OCI-LY7 (cell line): ENCODE results near the gene YAF2.

Experiments
- CTCF ChIP-seq: fragments of 200-600 bp; sonication (generic); conservative IDR thresholded peaks from 2 replicates; pipeline ENCODE4 v1.5.1; 2014; ENCODE audit warnings: mild to moderate bottlenecking, antibody characterized with exemption, low read length, moderate library complexity, mixed read lengths
- EZH2phosphoT487 ChIP-seq: fragments of 200-600 bp; sonication (generic); IDR thresholded peaks from 2 replicates; pipeline ENCODE4 v1.6.1; 2018; ENCODE audit warnings: low read depth, borderline replicate concordance, mild to moderate bottlenecking, mixed run types, antibody characterized with exemption, low read length, moderate library complexity, mixed read lengths

- no peak for TF ChIP-seq CTCF
- TF ChIP-seq EZH2phosphoT487 = no peak
Observed at GRCh38 chr12:42125388-42125767, 112.7 kb downstream of the YAF2 start.
